Peyer's patch (tissue), 4 donors: Measurements from ENCODE around the gene SLC35A3. TPM values are rescaled to one million over a fixed set of nuclear protein-coding genes. Genes with fewer than 3 reads are reported as not detected.

Source experiments
- DNase-seq, 3 donors: peaks; one replicate each; pipeline ENCODE4 v3.0.0-alpha.2; 2017 to 2019
- H3K27ac ChIP-seq, 4 donors: fragments of 200-600 bp; sonication (generic); one replicate each; pipeline ENCODE4 v1.5.1; 2016 to 2019
- H3K27me3 ChIP-seq, 2 donors: fragments of 200-600 bp; sonication (generic); one replicate each; pipeline ENCODE4 v1.5.1; 2019
- H3K36me3 ChIP-seq, 3 donors: fragments of 200-600 bp; sonication (generic); one replicate each; pipeline ENCODE4 v1.5.1; 2016 to 2019
- H3K4me1 ChIP-seq, 4 donors: fragments of 200-600 bp; sonication (generic); one replicate each; pipeline ENCODE4 v1.5.1; 2016 to 2019
- H3K4me3 ChIP-seq, 4 donors: fragments of 200-600 bp; sonication (generic); 1 replicate in 3 of 4; 2 replicates in 1 of 4; pipeline ENCODE4 v1.5.1; 2016 to 2019; ENCODE audit warnings: mild to moderate bottlenecking in 1 of 4
- H3K9me3 ChIP-seq, 4 donors: fragments of 200-600 bp; sonication (generic); one replicate each; pipeline ENCODE4 v1.5.1; 2016 to 2019; ENCODE audit warnings: mild to moderate bottlenecking in 1 of 4
- CTCF ChIP-seq, 6 experiments: fragments of 450-650 bp in 4 of 6; fragments of 200-600 bp in 2 of 6; sonication (generic) in 1 of 6; IDR thresholded peaks; one replicate each; pipeline ENCODE4 v1.5.1; 2017 to 2019; ENCODE audit warnings: antibody characterized with exemption in 6 of 6, mild to moderate bottlenecking in 3 of 6, moderate library complexity in 1 of 6
- POLR2A ChIP-seq, 2 donors: fragments of 450-650 bp; IDR thresholded peaks; one replicate each; pipeline ENCODE4 v1.5.1; 2017; ENCODE audit warnings: antibody characterized with exemption in 2 of 2, mild to moderate bottlenecking in 2 of 2, moderate library complexity in 2 of 2
- total RNA-seq, 4 donors: library from RNA; depleted of rRNA; stranded (reverse); fragments of >200 nt; gene quantifications; one replicate each; pipeline ENCODE4 v1.1.0, GENCODE V29; 2016

Gene SLC35A3
- total RNA-seq, 4 donors from 2014 or later = 16.5 to 105 (median 88.6) TPM

GRCh38 chr1:100001462-100001861 is 31.7 kb downstream of the SLC35A3 start:
- no peak for DNase-seq
- Histone ChIP-seq H3K4me1 (no peaks in the 10 kb centered on the region), H3K27ac (no peak overlapping the region), H3K9me3 (no peaks in the 10 kb centered on the region), H3K27me3 (no peaks in the 10 kb centered on the region), H3K36me3 (peaks cover 0 to 16% (median 0%) of the 10 kb centered on the region in 3 donors), H3K4me3 (no peak overlapping the region)
- TF ChIP-seq POLR2A (IDR thresholded peaks at IDR 0.05) (no peak), CTCF (IDR thresholded peaks at IDR 0.05) (no peak)

GRCh38 chr1:100005424-100005823 is 35.6 kb downstream of the SLC35A3 start:
- TF ChIP-seq POLR2A (IDR thresholded peaks at IDR 0.05) (no peak), CTCF (IDR thresholded peaks at IDR 0.05) (no peak)
- H3K27me3 ChIP-seq = no peaks in the 10 kb centered on the region
- H3K4me1 ChIP-seq = no peaks in the 10 kb centered on the region
- H3K27ac ChIP-seq = no peak overlapping the region
- H3K9me3 ChIP-seq = no peaks in the 10 kb centered on the region
- peaks cover 0 to 13% (median 0%) of the 10 kb centered on the region in 3 donors for H3K36me3 ChIP-seq
- no peak for DNase-seq
- no peak overlapping the region for H3K4me3 ChIP-seq

- Histone ChIP-seq H3K36me3 (peaks cover 0 to 25% (median 0%) of the 10 kb centered on the region in 3 donors), H3K4me1 (no peaks in the 10 kb centered on the region), H3K27ac (no peak overlapping the region), H3K9me3 (no peaks in the 10 kb centered on the region), H3K27me3 (no peaks in the 10 kb centered on the region), H3K4me3 (no peak overlapping the region)
- no peak for DNase-seq
- no peak for TF ChIP-seq CTCF (IDR thresholded peaks at IDR 0.05)
- TF ChIP-seq POLR2A (IDR thresholded peaks at IDR 0.05) = no peak
These were observed 36.9 kb downstream of the SLC35A3 start for GRCh38 chr1:100006688-100007087.

GRCh38 chr1:100009458-100009857 is 39.7 kb downstream of the SLC35A3 start:
- Histone ChIP-seq H3K27ac (no peak overlapping the region), H3K4me3 (no peak overlapping the region), H3K36me3 (peaks cover 0 to 33% (median 0%) of the 10 kb centered on the region in 3 donors), H3K27me3 (no peaks in the 10 kb centered on the region), H3K9me3 (no peaks in the 10 kb centered on the region), H3K4me1 (no peaks in the 10 kb centered on the region)
- TF ChIP-seq POLR2A (IDR thresholded peaks at IDR 0.05) = no peak
- TF ChIP-seq CTCF (IDR thresholded peaks at IDR 0.05) = no peak
- DNase-seq = no peak

GRCh38 chr1:100010804-100011203 is 41.0 kb downstream of the SLC35A3 start:
- TF ChIP-seq POLR2A (IDR thresholded peaks at IDR 0.05) (no peak), CTCF (IDR thresholded peaks at IDR 0.05) (no peak)
- H3K4me1 ChIP-seq = no peaks in the 10 kb centered on the region
- DNase-seq = no peak
- no peak overlapping the region for H3K4me3 ChIP-seq
- no peak overlapping the region for H3K27ac ChIP-seq
- H3K36me3 ChIP-seq = peaks cover 0 to 34% (median 0%) of the 10 kb centered on the region in 3 donors
- H3K27me3 ChIP-seq = no peaks in the 10 kb centered on the region
- H3K9me3 ChIP-seq = no peaks in the 10 kb centered on the region

- Histone ChIP-seq H3K4me3 (no peak overlapping the region), H3K9me3 (no peaks in the 10 kb centered on the region), H3K4me1 (no peaks in the 10 kb centered on the region), H3K27ac (no peak overlapping the region), H3K36me3 (peaks cover 0 to 6% (median 0%) of the 10 kb centered on the region in 3 donors), H3K27me3 (no peaks in the 10 kb centered on the region)
- DNase-seq = no peak
- no peak for TF ChIP-seq POLR2A (IDR thresholded peaks at IDR 0.05)
- no peak for TF ChIP-seq CTCF (IDR thresholded peaks at IDR 0.05)
These were observed 49.4 kb downstream of the SLC35A3 start for GRCh38 chr1:100019220-100019619.
